Measurements from ENCODE around the gene SLC9A4. TPM values are rescaled to one million over a fixed set of nuclear protein-coding genes. Genes with fewer than 3 reads are reported as not detected.

Gene SLC9A4
- total RNA-seq, 1 donor from 2014 or later, result 0.62 TPM

GRCh38 chr2:102499558-102499957, 26.5 kb downstream of the SLC9A4 start:
- Mint-ChIP-seq H3K27ac (no peak overlapping the region), H3K4me3 (ENCODE audit: low read depth) (peak overlapping the region; percentile 5), H3K27me3 (no peaks in the 10 kb centered on the region), H3K36me3 (ENCODE audit: insufficient read depth) (no peaks in the 10 kb centered on the region), H3K4me1 (ENCODE audit: low read depth) (peaks cover 25% of the 10 kb centered on the region), H3K9me3 (ENCODE audit: low read depth) (peaks cover 4% of the 10 kb centered on the region)
- no peak for TF ChIP-seq CTCF (IDR thresholded peaks at IDR 0.05; ENCODE audit: unreplicated experiment)
- no peak for DNase-seq (ENCODE audit: low spot score, unreplicated experiment)

GRCh38 chr2:102502576-102502975, 29.6 kb downstream of the SLC9A4 start:
- H3K27me3 Mint-ChIP-seq, result no peaks in the 10 kb centered on the region
- H3K27ac Mint-ChIP-seq, result no peak overlapping the region
- H3K36me3 Mint-ChIP-seq (ENCODE audit: insufficient read depth), result no peaks in the 10 kb centered on the region
- TF ChIP-seq CTCF (IDR thresholded peaks at IDR 0.05; ENCODE audit: unreplicated experiment), result no peak
- no peak for DNase-seq (ENCODE audit: low spot score, unreplicated experiment)
- H3K4me1 Mint-ChIP-seq (ENCODE audit: low read depth), result peaks cover 31% of the 10 kb centered on the region
- no peaks in the 10 kb centered on the region for H3K9me3 Mint-ChIP-seq (ENCODE audit: low read depth)
- H3K4me3 Mint-ChIP-seq (ENCODE audit: low read depth), result no peak overlapping the region

- peaks cover 19% of the 10 kb centered on the region for H3K4me1 Mint-ChIP-seq (ENCODE audit: low read depth)
- no peaks in the 10 kb centered on the region for H3K36me3 Mint-ChIP-seq (ENCODE audit: insufficient read depth)
- no peak overlapping the region for H3K4me3 Mint-ChIP-seq (ENCODE audit: low read depth)
- no peak overlapping the region for H3K27ac Mint-ChIP-seq
- H3K9me3 Mint-ChIP-seq (ENCODE audit: low read depth), result peaks cover 5% of the 10 kb centered on the region
- DNase-seq (ENCODE audit: low spot score, unreplicated experiment), result no peak
- no peaks in the 10 kb centered on the region for H3K27me3 Mint-ChIP-seq
- TF ChIP-seq CTCF (IDR thresholded peaks at IDR 0.05; ENCODE audit: unreplicated experiment), result no peak
Measured at GRCh38 chr2:102504833-102505232, 31.8 kb downstream of the SLC9A4 start.

GRCh38 chr2:102505290-102505689, 32.3 kb downstream of the SLC9A4 start:
- no peak for DNase-seq (ENCODE audit: low spot score, unreplicated experiment)
- no peaks in the 10 kb centered on the region for H3K36me3 Mint-ChIP-seq (ENCODE audit: insufficient read depth)
- H3K9me3 Mint-ChIP-seq (ENCODE audit: low read depth), result peaks cover 5% of the 10 kb centered on the region
- peaks cover 14% of the 10 kb centered on the region for H3K4me1 Mint-ChIP-seq (ENCODE audit: low read depth)
- no peak overlapping the region for H3K4me3 Mint-ChIP-seq (ENCODE audit: low read depth)
- no peak overlapping the region for H3K27ac Mint-ChIP-seq
- no peak for TF ChIP-seq CTCF (IDR thresholded peaks at IDR 0.05; ENCODE audit: unreplicated experiment)
- no peaks in the 10 kb centered on the region for H3K27me3 Mint-ChIP-seq

- Mint-ChIP-seq H3K27ac (peak overlapping the region; percentile 26), H3K36me3 (ENCODE audit: insufficient read depth) (no peaks in the 10 kb centered on the region), H3K4me1 (ENCODE audit: low read depth) (peaks cover 11% of the 10 kb centered on the region), H3K9me3 (ENCODE audit: low read depth) (peaks cover 5% of the 10 kb centered on the region), H3K27me3 (no peaks in the 10 kb centered on the region), H3K4me3 (ENCODE audit: low read depth) (no peak overlapping the region)
- DNase-seq (ENCODE audit: low spot score, unreplicated experiment), result no peak
- TF ChIP-seq CTCF (IDR thresholded peaks at IDR 0.05; ENCODE audit: unreplicated experiment), result no peak
Measured at GRCh38 chr2:102506743-102507142, 33.7 kb downstream of the SLC9A4 start.

Data from progenitor cell of endocrine pancreas (in vitro differentiated cells).